Measurements from ENCODE around the gene SUB1.
A peak's percentile ranks its signal among the peaks of the same experiment; 100 is the strongest.
"Not testable (repeated sequence)": the region's sequence is repeated elsewhere in the genome, so short reads cannot be mapped to it uniquely, and the experiment has no call there.

The SUB1 gene

DNA sequence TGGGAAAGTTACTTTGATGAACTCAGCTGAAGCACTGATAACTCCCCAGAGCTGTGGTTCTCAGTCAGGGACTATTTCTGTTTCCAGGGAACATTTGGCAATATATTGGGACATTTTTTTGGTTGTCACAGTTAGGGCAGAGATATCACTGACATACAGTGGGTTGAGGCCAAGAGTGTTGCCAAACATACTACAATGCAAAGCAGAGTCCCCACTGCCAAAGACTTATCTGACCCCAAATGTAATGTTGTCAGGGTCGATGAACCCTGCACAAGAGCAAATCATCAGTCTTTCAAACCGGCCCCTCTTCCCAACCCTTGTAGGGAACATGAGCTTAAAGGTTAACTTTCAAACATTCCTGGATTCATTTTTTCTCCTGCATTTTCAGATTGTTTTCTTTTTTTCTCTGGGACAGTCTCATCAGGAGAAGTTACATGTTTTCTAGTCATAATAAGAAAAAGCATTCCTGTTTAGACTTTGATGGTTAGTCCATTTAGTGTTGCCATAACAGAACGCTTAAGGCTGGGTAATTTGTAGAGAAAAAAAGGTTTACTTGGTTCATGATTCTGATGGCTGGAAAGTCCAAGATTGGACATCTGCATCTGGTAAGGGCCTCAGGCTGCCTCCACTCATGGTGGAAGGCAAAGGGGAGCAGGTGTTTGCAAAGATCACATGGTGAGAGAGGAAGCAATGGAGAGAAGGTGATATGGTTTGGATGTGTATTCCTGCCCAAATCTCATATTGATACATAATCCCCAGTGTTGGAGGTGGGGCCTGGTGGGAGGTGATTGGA is 18.8 kb upstream of the SUB1 start:
- DNase-seq (ENCODE audit: low read depth): no peak

DNA sequence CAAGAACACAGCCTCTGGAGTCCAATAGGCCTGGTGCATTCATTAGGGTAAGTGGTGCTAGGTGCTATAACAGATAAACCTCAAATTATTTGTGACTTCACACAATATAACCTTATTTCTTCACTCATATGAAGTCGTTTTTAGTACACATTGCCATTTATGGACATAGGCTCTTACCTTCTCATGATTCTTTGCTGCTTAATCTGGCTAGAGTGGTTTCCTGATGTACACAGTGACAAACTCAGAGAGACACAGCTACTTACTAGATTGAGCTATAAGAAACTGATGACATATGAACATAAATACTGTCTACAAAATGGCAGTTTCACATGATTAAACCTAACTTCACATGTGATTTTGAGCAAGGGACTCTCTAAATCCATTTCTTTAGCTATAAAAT is 14.2 kb upstream of the SUB1 start:
- DNase-seq (ENCODE audit: low read depth): no peak

DNA sequence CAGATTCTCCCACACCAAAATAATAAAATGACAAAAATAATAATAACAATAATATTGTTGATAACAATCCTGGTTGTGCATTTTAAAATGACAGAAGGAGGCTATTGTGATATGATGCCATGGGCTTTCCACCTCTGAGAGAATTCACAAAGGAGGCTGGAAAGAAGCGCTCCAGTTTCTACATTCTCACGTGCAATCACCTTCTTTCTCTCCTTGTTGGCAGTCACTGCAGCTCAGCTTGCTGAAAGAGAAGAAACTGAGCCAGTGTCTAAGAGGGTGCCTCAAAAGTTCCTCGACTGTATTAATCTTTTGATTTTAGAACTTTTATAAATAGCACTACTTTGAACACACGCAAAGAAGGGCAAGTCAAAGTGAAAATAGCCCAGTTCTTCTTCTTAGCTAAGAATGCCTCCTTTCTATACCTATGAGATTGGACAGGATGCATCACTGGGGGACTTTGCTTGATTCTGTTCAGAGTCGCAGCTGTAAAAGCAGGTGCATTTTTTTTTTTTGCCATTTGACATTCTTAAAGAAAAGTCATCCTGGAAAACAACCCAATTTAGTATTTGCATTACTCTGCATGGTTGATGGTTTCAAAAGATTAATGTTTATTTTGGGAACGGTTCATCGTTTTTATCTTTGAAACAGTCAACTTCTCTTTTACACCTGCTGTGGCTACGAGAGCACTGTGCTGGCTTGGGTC is 12.4 kb upstream of the SUB1 start:
- no peak for DNase-seq (ENCODE audit: low read depth)

DNA sequence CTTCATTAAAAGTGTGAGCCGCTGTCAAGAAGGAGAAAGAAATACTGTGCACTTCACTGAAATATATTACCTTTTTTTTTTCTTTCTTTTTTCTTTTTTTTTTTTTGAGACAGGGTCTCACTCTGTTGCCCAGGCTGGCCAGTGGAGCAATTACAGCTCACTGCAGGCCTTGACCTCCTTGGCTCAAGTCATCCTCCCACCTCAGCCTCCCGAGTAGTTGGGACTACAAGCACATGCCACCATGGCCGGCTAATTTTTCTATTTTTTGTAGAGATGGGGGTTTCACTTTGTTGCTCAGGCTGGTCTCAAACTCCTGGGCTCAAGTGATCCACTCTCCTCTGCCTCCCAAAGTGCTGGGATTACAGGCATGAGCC is 11.9 kb upstream of the SUB1 start:
- DNase-seq (ENCODE audit: low read depth): not testable (repeated sequence)

DNA sequence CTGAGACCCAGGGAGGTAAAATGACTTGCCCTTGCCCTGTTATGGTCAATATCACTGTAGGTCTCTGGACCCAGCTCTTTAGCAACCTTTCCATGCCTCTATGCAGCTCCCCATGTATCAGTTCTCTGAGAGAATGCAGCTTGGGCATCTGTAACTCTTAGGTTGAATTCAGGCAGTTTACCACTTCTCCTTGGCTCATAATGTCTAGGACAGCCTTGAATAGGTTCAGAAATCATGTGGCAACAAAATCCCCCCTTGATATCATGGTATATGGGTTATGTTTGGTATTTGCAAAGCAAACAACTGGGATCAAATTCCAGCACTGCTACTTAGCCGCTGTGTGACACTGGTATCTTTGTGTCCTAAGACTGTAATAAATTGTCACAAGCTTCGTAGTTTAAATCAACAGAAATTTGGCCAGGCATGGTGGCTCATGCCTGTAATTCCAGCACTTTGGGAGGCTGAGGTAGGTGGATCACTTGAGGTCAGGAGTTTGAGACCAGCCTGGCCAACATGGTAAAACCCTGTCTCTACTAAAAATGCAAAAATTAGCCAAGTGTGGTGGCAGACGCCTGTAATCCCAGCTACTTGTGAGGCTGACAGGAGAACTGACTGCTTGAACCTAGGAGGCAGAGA is 10.7 kb upstream of the SUB1 start:
- no peak for DNase-seq (ENCODE audit: low read depth)

- no peak for DNase-seq (ENCODE audit: low read depth)
These were observed 7.0 kb upstream of the SUB1 start for GRCh38 chr5:32578363-32578762.

DNA sequence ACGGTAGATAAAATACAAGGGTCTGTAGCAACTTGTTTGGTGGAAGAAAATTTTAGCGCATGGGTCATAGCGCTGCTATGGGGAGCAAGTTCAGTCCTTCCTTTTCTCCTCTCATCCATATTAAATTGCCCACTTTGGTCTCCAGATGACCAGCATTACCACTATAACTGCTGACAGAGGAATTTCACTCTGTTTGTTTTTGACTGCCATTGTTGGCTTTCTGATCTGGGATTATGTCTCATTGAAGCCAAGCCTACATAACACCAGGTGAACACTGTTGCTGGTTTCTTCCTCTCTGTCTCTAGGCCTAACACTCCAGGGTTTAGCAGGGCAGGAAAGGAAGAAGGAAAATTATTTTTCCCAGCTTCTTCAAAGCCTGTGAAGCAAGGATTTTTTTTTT is 6.6 kb upstream of the SUB1 start:
- no peak for DNase-seq (ENCODE audit: low read depth)

DNA sequence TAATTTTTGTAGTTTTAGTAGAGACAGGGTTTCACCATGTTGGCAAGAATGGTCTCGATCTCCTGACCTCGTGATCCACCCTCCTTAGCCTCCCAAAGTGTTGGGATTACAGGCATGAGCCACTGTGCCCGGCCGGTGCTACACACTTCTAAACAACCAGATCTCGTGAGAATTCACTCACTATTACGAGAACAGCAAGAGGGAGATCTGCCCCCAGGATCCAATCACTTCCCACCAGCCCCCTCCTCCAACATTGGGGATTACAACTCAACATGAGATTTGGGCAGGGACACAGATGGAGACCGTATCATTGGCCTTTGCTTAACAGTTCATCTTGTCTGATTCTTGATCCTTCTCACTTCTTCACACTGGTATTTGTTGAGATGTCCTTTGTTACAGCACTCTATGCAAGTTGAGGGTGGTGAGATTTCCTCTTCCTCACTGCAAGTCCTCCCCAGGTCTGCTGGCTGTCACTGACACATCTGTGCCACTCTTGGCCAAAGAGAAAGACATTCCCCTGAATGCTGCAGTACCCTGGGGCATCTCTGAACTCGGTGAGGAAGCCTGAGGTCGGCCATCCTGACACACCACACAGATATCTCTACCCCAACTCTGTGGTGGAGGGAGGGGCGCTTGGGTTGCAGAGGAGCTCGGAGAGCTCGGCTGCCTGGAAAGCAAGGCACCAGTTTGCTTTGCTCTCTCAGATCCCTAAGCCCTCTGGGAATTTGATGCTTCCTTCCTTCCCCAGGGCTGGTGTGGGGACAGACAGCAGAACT is 4.2 kb upstream of the SUB1 start:
- no peak for DNase-seq (ENCODE audit: low read depth)

DNA sequence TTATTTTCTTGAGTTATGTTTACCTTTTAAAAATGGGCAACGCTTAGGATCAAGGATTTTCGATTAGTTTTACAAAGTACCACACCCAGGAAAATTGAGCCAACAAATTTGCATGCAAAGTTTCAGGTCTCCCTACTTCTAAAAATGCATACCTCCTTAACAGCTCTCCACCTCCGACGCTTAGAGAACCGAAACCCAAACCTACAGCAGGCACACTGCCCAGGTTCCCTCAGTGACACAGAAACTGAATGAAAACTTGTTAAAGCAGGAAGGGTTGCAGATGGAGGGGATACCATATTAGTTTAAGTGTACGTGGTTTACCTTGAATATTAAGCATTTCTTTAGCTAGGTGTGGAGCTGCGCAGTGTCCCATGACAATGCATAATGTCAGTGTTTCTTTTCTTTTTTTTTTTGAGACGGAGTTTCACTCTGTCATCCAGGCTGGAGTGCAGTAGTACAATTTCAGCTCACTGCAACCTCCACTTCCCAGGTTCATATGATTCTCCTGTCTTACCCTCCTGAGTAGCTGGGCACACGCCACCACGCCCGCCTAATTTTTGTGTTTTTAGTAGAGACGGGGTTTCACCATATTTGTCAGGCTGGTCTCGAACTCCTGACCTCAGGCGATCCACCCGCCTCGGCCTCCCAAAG is 1.6 kb upstream of the SUB1 start:
- no peak for DNase-seq (ENCODE audit: low read depth)

GRCh38 chr5:32584646-32585045 is 711 bp upstream of the SUB1 start:
- DNase-seq (ENCODE audit: low read depth): no peak

DNA sequence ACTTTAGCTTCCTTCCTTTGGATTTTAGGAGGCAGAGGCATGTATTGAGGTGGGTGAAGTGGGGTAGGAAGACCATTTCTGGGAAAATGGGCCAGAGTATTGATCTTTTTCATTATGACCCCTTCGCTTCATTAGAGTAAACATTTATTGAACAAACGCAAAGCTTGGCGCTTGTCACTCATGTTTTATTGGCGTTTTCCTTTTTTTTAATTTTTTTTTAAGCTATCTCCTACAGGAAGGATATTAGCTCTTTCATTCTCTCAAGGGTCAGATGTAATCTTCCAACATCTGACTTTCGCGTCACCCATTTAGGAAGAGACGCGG is 273 bp upstream of the SUB1 start:
- no peak for DNase-seq (ENCODE audit: low read depth)

- DNase-seq (ENCODE audit: low read depth): no peak
These were observed 881 bp downstream of the SUB1 start for GRCh38 chr5:32586276-32586599.

- no peak for DNase-seq (ENCODE audit: low read depth)
These were observed 1.8 kb downstream of the SUB1 start for GRCh38 chr5:32587067-32587551.

DNA sequence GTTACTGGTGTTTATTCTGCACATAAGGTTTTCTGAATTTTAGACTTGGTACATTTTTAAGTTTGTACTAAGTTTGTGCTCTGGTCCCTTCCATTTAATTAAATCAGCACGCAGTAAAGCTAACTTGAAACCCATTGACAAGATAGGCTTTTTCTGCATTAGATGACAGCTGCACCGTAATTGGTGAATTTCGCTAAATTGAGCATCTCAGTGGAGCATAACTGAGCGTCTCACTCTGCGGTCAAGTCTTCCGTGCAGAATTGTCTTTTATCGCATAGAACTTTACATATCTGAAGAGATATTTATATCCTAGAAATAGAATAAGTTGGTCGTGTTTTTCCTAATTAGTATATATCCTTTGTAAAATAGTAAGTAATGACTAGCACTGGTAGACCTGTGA is 4.1 kb downstream of the SUB1 start:
- no peak for DNase-seq (ENCODE audit: low read depth)

- peak; percentile 27 for DNase-seq (ENCODE audit: low read depth)
These were observed 4.8 kb downstream of the SUB1 start for GRCh38 chr5:32589942-32590869.

DNA sequence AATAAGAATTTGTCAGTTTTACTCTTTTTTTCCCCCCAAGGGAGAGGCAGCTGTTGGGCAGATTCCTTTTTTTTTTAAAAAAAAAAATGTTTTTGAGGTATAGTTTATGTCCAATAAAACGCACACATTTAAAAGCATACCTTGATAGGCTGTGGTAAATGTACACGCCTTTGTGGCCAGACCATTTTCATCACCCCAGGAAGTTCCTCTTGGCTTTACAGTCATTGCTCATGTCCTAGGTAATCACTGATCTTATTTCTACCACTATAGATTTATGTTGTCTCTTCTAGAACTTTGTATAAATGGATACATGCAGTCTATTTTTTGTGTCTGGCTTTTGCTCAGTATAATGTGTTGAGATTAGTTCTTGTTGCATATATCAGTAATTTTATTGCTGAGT is 9.8 kb downstream of the SUB1 start:
- DNase-seq (ENCODE audit: low read depth): no peak

DNA sequence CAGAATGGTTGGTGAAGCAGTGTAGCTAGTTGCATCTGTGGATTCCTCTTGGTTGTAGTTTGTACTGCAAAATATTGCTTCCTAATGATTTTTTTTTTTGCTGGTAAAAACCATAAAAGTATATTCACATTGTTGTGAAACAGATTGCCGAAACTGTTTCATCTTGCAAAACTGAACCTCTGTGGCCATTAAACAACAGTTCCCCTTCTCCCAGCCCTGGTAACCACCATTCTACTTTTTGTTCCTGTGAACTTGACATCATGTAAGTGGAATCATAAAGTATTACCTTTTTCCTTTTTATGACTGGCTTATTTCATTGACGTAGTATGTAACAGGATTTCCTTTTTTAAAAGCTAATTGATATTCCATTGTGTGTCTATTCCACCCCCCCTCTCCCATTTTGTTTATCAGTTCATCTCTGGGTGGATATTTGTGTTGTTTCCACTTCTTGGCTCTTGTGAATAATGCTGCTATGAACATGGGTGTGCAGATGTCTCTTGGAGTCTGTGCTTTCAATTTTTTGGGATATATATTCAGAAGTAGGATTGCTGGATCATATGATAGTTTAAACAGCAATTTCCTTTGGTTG is 11.8 kb downstream of the SUB1 start:
- DNase-seq (ENCODE audit: low read depth): no peak

GRCh38 chr5:32598260-32598937 is 13.0 kb downstream of the SUB1 start:
- DNase-seq (ENCODE audit: low read depth): no peak

- no peak for DNase-seq (ENCODE audit: low read depth)
These were observed 13.7 kb downstream of the SUB1 start for GRCh38 chr5:32598997-32599549.
